WTC11 (cell line): ENCODE results near the gene ARHGAP25. TPM values are rescaled to one million over a fixed set of nuclear protein-coding genes. Genes with fewer than 3 reads are reported as not detected.

Experiments
- ATAC-seq: fragments of 200-7000 bp; cut with Tn5 transposase; 2 replicates; pipeline ENCODE4 v1.10.0; 2021; ENCODE audit warnings: mild to moderate bottlenecking, moderate library complexity
- CTCF ChIA-PET: fragments of 300-600 bp; sonication (Branson Sonifier 250); formaldehyde crosslinking; loops from one replicate; lab custom pipeline; 2021; ENCODE audit warnings: antibody characterized with exemption; lab: Charles Lee
- POLR2A ChIA-PET: fragments of 350-600 bp; sonication (Branson Sonifier 250); formaldehyde crosslinking; loops from one replicate; lab custom pipeline; 2021; ENCODE audit warnings: antibody characterized with exemption; lab: Charles Lee
- DNase-seq: peaks from one replicate; pipeline ENCODE4 v3.0.0; 2021; ENCODE audit warnings: low spot score
- H3K27ac Mint-ChIP-seq: 2 replicates; pipeline ENCODE4 v1.8.0; 2021; ENCODE audit warnings: mixed read lengths
- H3K27me3 Mint-ChIP-seq: 2 replicates; pipeline ENCODE4 v1.8.0; 2021; ENCODE audit warnings: low read depth, mild to moderate bottlenecking, moderate library complexity, mixed read lengths
- H3K36me3 Mint-ChIP-seq: 2 replicates; pipeline ENCODE4 v1.8.0; 2021; ENCODE audit warnings: mixed read lengths
- H3K4me1 Mint-ChIP-seq: 2 replicates; pipeline ENCODE4 v1.8.0; 2022; ENCODE audit warnings: mixed read lengths
- H3K4me3 Mint-ChIP-seq: 2 replicates; pipeline ENCODE4 v1.8.0; 2021; ENCODE audit warnings: mild to moderate bottlenecking, moderate library complexity, mixed read lengths
- H3K9me3 Mint-ChIP-seq: 2 replicates; pipeline ENCODE4 v1.8.0; 2021; ENCODE audit warnings: mixed read lengths
- ATF3 ChIP-seq: sonication (generic); formaldehyde crosslinking; conservative IDR thresholded peaks from 2 replicates; pipeline ENCODE4 v1.8.1; 2022; ENCODE audit warnings: mild to moderate bottlenecking, missing genetic modification reagents
- CDX4 ChIP-seq: fragments of 250-450 bp; sonication (Bioruptor Pico); IDR thresholded peaks from 2 replicates; pipeline ENCODE4 v1.9.0; 2021; ENCODE audit warnings: moderate library complexity, mild to moderate bottlenecking, inconsistent platforms, borderline replicate concordance
- E2F4 ChIP-seq: sonication (generic); formaldehyde crosslinking; IDR thresholded peaks from 2 replicates; pipeline ENCODE4 v1.8.1; 2022; ENCODE audit warnings: low read depth, mild to moderate bottlenecking, moderate library complexity, missing genetic modification reagents, borderline replicate concordance
- ERG ChIP-seq: fragments of 250-450 bp; sonication (Bioruptor Pico); IDR thresholded peaks from 2 replicates; pipeline ENCODE4 v1.8.0; 2021; ENCODE audit warnings: mild to moderate bottlenecking
- FOXJ3 ChIP-seq: sonication (generic); formaldehyde crosslinking; IDR thresholded peaks from 2 replicates; pipeline ENCODE4 v1.9.0; 2021; ENCODE audit warnings: missing genetic modification reagents, mild to moderate bottlenecking, borderline replicate concordance
- FOXP1 ChIP-seq: sonication (generic); formaldehyde crosslinking; IDR thresholded peaks from 2 replicates; pipeline ENCODE4 v1.8.0; 2022; ENCODE audit warnings: missing genetic modification reagents, mild to moderate bottlenecking, moderate library complexity, borderline replicate concordance
- GABPB1 ChIP-seq: sonication (generic); formaldehyde crosslinking; IDR thresholded peaks from 2 replicates; pipeline ENCODE4 v1.8.1; 2023; ENCODE audit warnings: mild to moderate bottlenecking, missing genetic modification reagents
- HMGXB4 ChIP-seq: sonication (generic); formaldehyde crosslinking; IDR thresholded peaks from 2 replicates; pipeline ENCODE4 v1.8.1; 2023; ENCODE audit warnings: mild to moderate bottlenecking, moderate library complexity, missing genetic modification reagents
- NFATC4 ChIP-seq: fragments of 250-450 bp; sonication (Bioruptor Pico); IDR thresholded peaks from 2 replicates; pipeline ENCODE4 v1.9.0; 2021; ENCODE audit warnings: mild to moderate bottlenecking
- PREB ChIP-seq: sonication (generic); formaldehyde crosslinking; IDR thresholded peaks from 2 replicates; pipeline ENCODE4 v1.8.1; 2022; ENCODE audit warnings: mild to moderate bottlenecking, missing genetic modification reagents, moderate library complexity, borderline replicate concordance
- TP53 ChIP-seq: sonication (generic); formaldehyde crosslinking; IDR thresholded peaks from 2 replicates; pipeline ENCODE4 v1.8.1; 2023; ENCODE audit warnings: mild to moderate bottlenecking, missing genetic modification reagents
- ZNF512 ChIP-seq: sonication (generic); formaldehyde crosslinking; IDR thresholded peaks from 2 replicates; pipeline ENCODE4 v1.8.1; 2022; ENCODE audit warnings: missing genetic modification reagents, borderline replicate concordance
- ZNF532 ChIP-seq: fragments of 250-450 bp; sonication (Bioruptor Pico); IDR thresholded peaks from 2 replicates; pipeline ENCODE4 v1.9.0; 2021; ENCODE audit warnings: mild to moderate bottlenecking, borderline replicate concordance
- total RNA-seq: library from RNA; stranded (reverse); gene quantifications from 3 replicates; pipeline ENCODE4 v1.2.3, GENCODE V29; 2021

Gene ARHGAP25
- total RNA-seq, 1 experiment from 2014 or later: 2.9 TPM

GRCh38 chr2:68738906-68739594 lies 4.4 kb downstream of the ARHGAP25 start (continued):
- TF ChIP-seq E2F4 (CRISPR knock-in tag): no peak
- no peak for TF ChIP-seq NFATC4 (CRISPR knock-in tag)
- TF ChIP-seq GABPB1 (CRISPR knock-in tag): no peak
- no peak for TF ChIP-seq CDX4 (CRISPR knock-in tag)
- TF ChIP-seq PREB: no peak

GRCh38 chr2:68739595-68740399 lies 5.2 kb downstream of the ARHGAP25 start:
- DNase-seq (no peak), ATAC-seq (no peak)
- Mint-ChIP-seq H3K27ac (no peak overlapping the region), H3K9me3 (no peaks in the 10 kb centered on the region), H3K27me3 (no peaks in the 10 kb centered on the region), H3K4me1 (peaks cover 28% of the 10 kb centered on the region), H3K36me3 (no peaks in the 10 kb centered on the region), H3K4me3 (no peak overlapping the region)
- ChIA-PET CTCF (interaction anchor here (1.3 kb wide), 1 partner anchor 12 kb away, joined by 3 read pairs; no protein-coding TSS in a partner anchor), POLR2A (no interaction called here)
- no peak for TF ChIP-seq FOXJ3 (CRISPR knock-in tag)
- no peak for TF ChIP-seq HMGXB4 (CRISPR knock-in tag)
- TF ChIP-seq ZNF532: no peak
- no peak for TF ChIP-seq FOXP1
- no peak for TF ChIP-seq ERG (CRISPR knock-in tag)
- no peak for TF ChIP-seq TP53 (CRISPR knock-in tag)
- no peak for TF ChIP-seq CDX4 (CRISPR knock-in tag)
- TF ChIP-seq ATF3: no peak
- TF ChIP-seq ZNF512 (CRISPR knock-in tag): no peak
- TF ChIP-seq, all 79 proteins: peak for 0
